ENCODE results near the gene KLHDC10. TPM values are rescaled to one million over a fixed set of nuclear protein-coding genes. Genes with fewer than 3 reads are reported as not detected.
A peak's percentile ranks its signal among the peaks of the same experiment; 100 is the strongest.
"Not testable (repeated sequence)": the region's sequence is repeated elsewhere in the genome, so short reads cannot be mapped to it uniquely, and the experiment has no call there.

Gene KLHDC10
- total RNA-seq, 2 experiments from 2014 or later, result 15.7 to 18.1 TPM

- ChIA-PET CTCF (interaction anchor here (0.6 to 3.3 kb wide), 13 partner anchors 8 to 250 kb away, joined by 3 to 11 read pairs (median 3); partner anchors contain the start of gene KLHDC10), POLR2A (no interaction called here)
- no peak for DNase-seq
- Mint-ChIP-seq H3K9me3 (ENCODE audit: insufficient read depth) (no peaks in the 10 kb centered on the region), H3K4me3 (no peak overlapping the region), H3K36me3 (ENCODE audit: low read depth) (peaks cover 2% of the 10 kb centered on the region), H3K4me1 (ENCODE audit: low read depth) (no peaks in the 10 kb centered on the region), H3K27ac (no peak overlapping the region), H3K27me3 (ENCODE audit: low read depth) (no peaks in the 10 kb centered on the region)
- peak; percentile 53 for ATAC-seq
Measured at GRCh38 chr7:130084037-130084875, 13.9 kb downstream of the KLHDC10 start.

DNA sequence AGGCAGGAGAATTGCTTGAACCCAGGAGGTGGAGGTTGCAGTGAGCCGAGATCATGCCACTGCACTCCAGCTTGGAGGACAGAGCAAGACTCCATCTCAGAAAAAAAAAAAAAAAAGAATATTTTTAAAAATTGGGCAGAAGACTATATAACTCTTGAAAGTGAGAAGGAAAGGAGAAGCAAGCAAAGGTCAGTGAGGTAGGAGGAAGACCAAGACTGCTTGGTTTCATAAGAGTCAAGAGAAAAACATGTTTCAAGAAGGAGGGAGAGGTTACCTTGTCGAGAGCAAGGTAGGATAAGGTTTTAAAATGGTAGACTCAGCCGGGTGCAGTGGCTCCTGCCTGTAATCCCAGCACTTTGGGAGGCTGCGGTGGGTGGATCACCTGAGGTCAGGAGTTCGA lies 14.9 kb downstream of the KLHDC10 start:
- ATAC-seq; H3K9me3 Mint-ChIP-seq (ENCODE audit: insufficient read depth); POLR2A ChIA-PET; H3K36me3 Mint-ChIP-seq (ENCODE audit: low read depth); DNase-seq; H3K4me1 Mint-ChIP-seq (ENCODE audit: low read depth); H3K27me3 Mint-ChIP-seq (ENCODE audit: low read depth); H3K4me3 Mint-ChIP-seq; H3K27ac Mint-ChIP-seq: not testable (repeated sequence)
- CTCF ChIA-PET, result interaction anchor here (0.6 kb wide), 1 partner anchor 249 kb away, joined by 3 read pairs; no protein-coding TSS in a partner anchor

DNA sequence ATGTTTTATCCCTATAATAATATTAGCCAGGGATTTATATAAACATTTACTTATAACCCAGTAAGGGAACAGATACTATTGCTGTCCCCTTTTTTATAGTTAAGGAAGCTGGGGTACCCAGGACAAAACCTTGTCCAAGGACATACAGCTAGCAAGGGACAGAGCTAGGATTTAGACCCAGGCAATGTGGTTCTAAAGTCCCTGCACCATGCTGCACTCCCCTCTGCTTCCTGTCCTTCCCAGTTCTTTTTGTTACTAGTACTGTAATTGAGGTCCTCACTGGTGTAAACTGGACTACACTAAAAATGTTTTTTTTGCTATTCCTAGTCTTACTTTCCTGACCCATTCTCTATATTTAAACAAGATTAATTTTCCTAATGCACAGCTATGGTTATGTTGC lies 16.6 kb downstream of the KLHDC10 start:
- no peak for DNase-seq
- H3K4me1 Mint-ChIP-seq (ENCODE audit: low read depth), result no peaks in the 10 kb centered on the region
- ChIA-PET CTCF (interaction anchor here (1.8 kb wide), 1 partner anchor 15 kb away, joined by 7 read pairs; no protein-coding TSS in a partner anchor), POLR2A (no interaction called here)
- no peaks in the 10 kb centered on the region for H3K9me3 Mint-ChIP-seq (ENCODE audit: insufficient read depth)
- no peak overlapping the region for H3K4me3 Mint-ChIP-seq
- no peaks in the 10 kb centered on the region for H3K27me3 Mint-ChIP-seq (ENCODE audit: low read depth)
- ATAC-seq, result no peak
- peaks cover 2% of the 10 kb centered on the region for H3K36me3 Mint-ChIP-seq (ENCODE audit: low read depth)
- H3K27ac Mint-ChIP-seq, result no peak overlapping the region

GRCh38 chr7:130087364-130087763 lies 17.0 kb downstream of the KLHDC10 start:
- DNase-seq, result no peak
- Mint-ChIP-seq H3K27me3 (ENCODE audit: low read depth) (no peaks in the 10 kb centered on the region), H3K27ac (no peak overlapping the region), H3K4me1 (ENCODE audit: low read depth) (no peaks in the 10 kb centered on the region), H3K36me3 (ENCODE audit: low read depth) (peaks cover 2% of the 10 kb centered on the region), H3K4me3 (no peak overlapping the region), H3K9me3 (ENCODE audit: insufficient read depth) (no peaks in the 10 kb centered on the region)
- POLR2A ChIA-PET, result no interaction called here
- ATAC-seq, result no peak
- CTCF ChIA-PET, result interaction anchor here (1.8 kb wide), 1 partner anchor 16 kb away, joined by 7 read pairs; no protein-coding TSS in a partner anchor

- no peak for DNase-seq
- CTCF ChIA-PET, result interaction anchor here (3.5 kb wide), 1 partner anchor 19 kb away, joined by 8 read pairs; no protein-coding TSS in a partner anchor
Measured at GRCh38 chr7:130090745-130091532, 20.6 kb downstream of the KLHDC10 start.

DNA sequence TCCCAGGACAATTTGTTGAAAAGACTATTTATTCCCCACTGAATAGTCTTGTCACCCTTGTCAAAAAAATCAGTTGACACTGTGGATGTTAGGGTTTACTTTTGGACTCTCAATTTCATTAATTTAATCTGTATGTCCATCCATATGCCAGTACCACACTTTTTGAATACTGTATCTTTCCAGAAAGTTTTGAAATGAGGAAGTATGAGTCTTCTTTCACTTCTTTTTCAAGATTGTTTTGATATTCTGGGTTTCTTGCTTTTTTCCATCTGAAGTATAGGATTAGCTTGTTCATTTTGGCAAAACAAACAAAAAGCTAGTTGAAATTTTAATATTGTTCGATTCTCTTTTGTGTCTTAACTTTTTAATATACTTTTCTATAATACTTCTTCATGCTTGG lies 21.7 kb downstream of the KLHDC10 start:
- no peak for DNase-seq
- ChIA-PET CTCF (interaction anchor here (0.6 to 3.5 kb wide), 3 partner anchors 8 to 44 kb away, joined by 3 to 8 read pairs (median 3); no protein-coding TSS in a partner anchor), POLR2A (no interaction called here)
- Mint-ChIP-seq H3K4me3 (no peak overlapping the region), H3K36me3 (ENCODE audit: low read depth) (no peaks in the 10 kb centered on the region), H3K9me3 (ENCODE audit: insufficient read depth) (no peaks in the 10 kb centered on the region), H3K27ac (no peak overlapping the region), H3K4me1 (ENCODE audit: low read depth) (no peaks in the 10 kb centered on the region), H3K27me3 (ENCODE audit: low read depth) (no peaks in the 10 kb centered on the region)
- no peak for ATAC-seq

More at GRCh38 chr7:130090745-130091532, 20.6 kb downstream of the KLHDC10 start:
- Mint-ChIP-seq H3K9me3 (ENCODE audit: insufficient read depth) (no peaks in the 10 kb centered on the region), H3K4me3 (no peak overlapping the region), H3K36me3 (ENCODE audit: low read depth) (no peaks in the 10 kb centered on the region), H3K27ac (no peak overlapping the region), H3K4me1 (ENCODE audit: low read depth) (no peaks in the 10 kb centered on the region), H3K27me3 (ENCODE audit: low read depth) (no peaks in the 10 kb centered on the region)
- ATAC-seq, result no peak
- POLR2A ChIA-PET, result no interaction called here

DNA sequence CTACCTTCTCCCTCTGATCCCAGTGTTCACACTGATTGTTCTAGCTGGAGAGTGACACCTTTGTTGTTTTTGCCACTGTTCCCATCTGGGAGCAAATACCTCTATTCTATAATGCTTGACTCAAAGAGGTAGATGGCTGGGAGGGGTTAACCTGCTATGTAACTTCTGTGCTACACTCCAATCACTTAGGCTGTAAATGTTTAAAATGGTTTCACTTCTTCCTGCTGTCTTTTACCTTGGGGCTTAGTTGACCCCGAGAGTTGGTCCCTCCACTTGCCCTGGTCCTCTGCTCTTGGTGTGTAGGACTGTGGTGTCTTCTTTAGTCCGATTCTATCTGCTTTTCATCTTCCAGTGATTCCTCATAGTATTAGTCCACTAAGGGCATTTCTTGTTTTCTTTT lies 22.3 kb downstream of the KLHDC10 start:
- no peaks in the 10 kb centered on the region for H3K36me3 Mint-ChIP-seq (ENCODE audit: low read depth)
- no peak overlapping the region for H3K4me3 Mint-ChIP-seq
- no peak for ATAC-seq
- no peaks in the 10 kb centered on the region for H3K4me1 Mint-ChIP-seq (ENCODE audit: low read depth)
- H3K27ac Mint-ChIP-seq, result no peak overlapping the region
- ChIA-PET CTCF (interaction anchor here (0.6 to 3.5 kb wide), 3 partner anchors 9 to 43 kb away, joined by 3 to 8 read pairs (median 3); no protein-coding TSS in a partner anchor), POLR2A (no interaction called here)
- H3K27me3 Mint-ChIP-seq (ENCODE audit: low read depth), result no peaks in the 10 kb centered on the region
- DNase-seq, result no peak
- H3K9me3 Mint-ChIP-seq (ENCODE audit: insufficient read depth), result no peaks in the 10 kb centered on the region

DNA sequence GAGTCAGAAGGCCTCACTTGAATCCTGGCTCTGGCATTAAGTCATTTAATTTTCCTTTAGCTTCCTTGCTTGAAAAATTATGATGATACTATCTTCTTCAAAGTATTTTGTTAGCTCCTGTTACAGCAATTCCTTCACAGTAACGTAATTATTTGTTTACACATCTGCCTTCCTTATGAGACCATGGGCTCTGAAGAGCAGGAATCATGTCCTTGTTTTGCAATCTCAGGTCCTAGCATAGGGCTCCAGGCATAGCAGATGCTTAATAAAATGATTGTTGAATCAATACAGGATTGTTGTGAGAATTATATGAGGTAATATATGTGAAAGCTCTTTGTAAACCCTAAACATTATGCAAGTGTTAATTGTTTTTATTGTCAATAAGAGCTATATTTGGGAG lies 25.5 kb downstream of the KLHDC10 start:
- Mint-ChIP-seq H3K9me3 (ENCODE audit: insufficient read depth) (no peaks in the 10 kb centered on the region), H3K27me3 (ENCODE audit: low read depth) (no peaks in the 10 kb centered on the region), H3K4me1 (ENCODE audit: low read depth) (no peaks in the 10 kb centered on the region), H3K4me3 (no peak overlapping the region), H3K27ac (no peak overlapping the region), H3K36me3 (ENCODE audit: low read depth) (peaks cover 4% of the 10 kb centered on the region)
- no peak for DNase-seq
- ChIA-PET POLR2A (no interaction called here), CTCF (interaction anchor here (0.9 to 1.2 kb wide), 5 partner anchors 12 to 662 kb away, joined by 3 to 6 read pairs (median 3); partner anchors contain the start of gene KLHDC10)
- no peak for ATAC-seq

GRCh38 chr7:130096243-130096827 lies 26.0 kb downstream of the KLHDC10 start:
- H3K9me3 Mint-ChIP-seq (ENCODE audit: insufficient read depth), result no peaks in the 10 kb centered on the region
- ATAC-seq (no peak), DNase-seq (no peak)
- H3K4me3 Mint-ChIP-seq, result no peak overlapping the region
- no peaks in the 10 kb centered on the region for H3K27me3 Mint-ChIP-seq (ENCODE audit: low read depth)
- H3K36me3 Mint-ChIP-seq (ENCODE audit: low read depth), result peaks cover 4% of the 10 kb centered on the region
- CTCF ChIA-PET, result interaction anchor here (0.9 to 1.9 kb wide), 5 partner anchors 12 to 661 kb away, joined by 3 to 6 read pairs (median 4); partner anchors contain the start of gene KLHDC10
- no peak overlapping the region for H3K27ac Mint-ChIP-seq
- no peaks in the 10 kb centered on the region for H3K4me1 Mint-ChIP-seq (ENCODE audit: low read depth)
- POLR2A ChIA-PET, result no interaction called here

GRCh38 chr7:130099331-130099730 lies 29.0 kb downstream of the KLHDC10 start:
- Mint-ChIP-seq H3K36me3 (ENCODE audit: low read depth) (peaks cover 4% of the 10 kb centered on the region), H3K27ac (no peak overlapping the region), H3K9me3 (ENCODE audit: insufficient read depth) (no peaks in the 10 kb centered on the region), H3K27me3 (ENCODE audit: low read depth) (no peaks in the 10 kb centered on the region), H3K4me3 (no peak overlapping the region), H3K4me1 (ENCODE audit: low read depth) (no peaks in the 10 kb centered on the region)
- POLR2A ChIA-PET, result no interaction called here
- ATAC-seq (no peak), DNase-seq (no peak)
- CTCF ChIA-PET, result no interaction called here

DNA sequence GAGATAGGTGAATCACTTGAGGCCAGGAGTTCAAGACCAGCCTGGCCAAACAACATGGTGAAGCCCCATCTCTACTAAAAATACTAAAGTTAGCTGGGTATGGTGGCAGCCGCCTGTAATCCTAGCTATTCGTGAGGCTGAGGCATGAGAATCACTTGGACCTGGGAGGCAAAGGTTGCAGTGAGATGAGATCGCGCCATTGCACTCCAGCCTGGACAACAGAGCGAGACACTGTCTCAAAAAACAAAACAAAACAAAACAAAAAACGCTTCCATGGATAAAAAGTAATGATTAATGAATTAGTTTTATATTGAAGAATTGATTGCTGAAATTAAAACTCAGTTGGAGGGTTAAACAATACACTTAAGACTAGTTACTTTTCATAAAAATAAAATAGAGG lies 32.3 kb downstream of the KLHDC10 start:
- DNase-seq (no peak), ATAC-seq (no peak)
- Mint-ChIP-seq H3K27me3 (ENCODE audit: low read depth) (no peaks in the 10 kb centered on the region), H3K27ac (no peak overlapping the region), H3K36me3 (ENCODE audit: low read depth) (peaks cover 5% of the 10 kb centered on the region), H3K4me3 (no peak overlapping the region), H3K9me3 (ENCODE audit: insufficient read depth) (no peaks in the 10 kb centered on the region), H3K4me1 (ENCODE audit: low read depth) (no peaks in the 10 kb centered on the region)
- ChIA-PET POLR2A (interaction anchor here (0.6 kb wide), 1 partner anchor 455 kb away, joined by 3 read pairs; no protein-coding TSS in a partner anchor), CTCF (interaction anchor here (0.7 kb wide), 1 partner anchor 70 kb away, joined by 3 read pairs; no protein-coding TSS in a partner anchor)
